H1 (cell line): ENCODE measurements around the gene DHCR24. TPM values are rescaled to one million over a fixed set of nuclear protein-coding genes. Genes with fewer than 3 reads are reported as not detected.
A peak's percentile ranks its signal among the peaks of the same experiment; 100 is the strongest.

Source experiments
- CTCF ChIA-PET: fragments of 300-600 bp; sonication (Branson Sonifier 250); formaldehyde crosslinking; loops from one replicate; lab custom pipeline; 2021; ENCODE audit not compliant: partially characterized antibody; lab: Charles Lee
- POLR2A ChIA-PET: fragments of 300-600 bp; sonication (Branson Sonifier 250); formaldehyde crosslinking; loops from one replicate; lab custom pipeline; 2021; ENCODE audit warnings: inconsistent platforms; ENCODE audit not compliant: partially characterized antibody; lab: Charles Lee
- DNase-seq, 2 experiments: peaks; one replicate each; pipeline versions ENCODE4 v3.0.0 to v3.0.0-alpha.2; 2010 to 2022; ENCODE audit warnings: low spot score in 2 of 2, low read depth in 1 of 2, mixed read lengths in 1 of 2
- FAIRE-seq: peaks from 2 replicates; lab custom pipeline; 2011; peaks lifted over from hg19 to GRCh38; lab: Jason Lieb, UNC
- H2AFZ ChIP-seq: 2 replicates; pipeline ENCODE4 v1.8.1; 2012; ENCODE audit warnings: low read length, inconsistent platforms
- H2AK5ac ChIP-seq: 2 replicates; pipeline ENCODE4 v1.6.1; 2013; ENCODE audit warnings: low read depth, low read length
- H2BK120ac ChIP-seq: replicated peaks from 2 replicates; pipeline ENCODE3; 2013; ENCODE audit warnings: low read depth, low read length, inconsistent platforms
- H2BK12ac ChIP-seq: 2 replicates; pipeline ENCODE4 v1.6.1; 2013; ENCODE audit warnings: low read depth, low read length
- H2BK15ac ChIP-seq: 2 replicates; pipeline ENCODE4 v1.6.1; 2013; ENCODE audit warnings: low read length
- H2BK20ac ChIP-seq: 2 replicates; pipeline ENCODE4 v1.6.1; 2013; ENCODE audit warnings: low read length
- H2BK5ac ChIP-seq: 2 replicates; pipeline ENCODE4 v1.6.1; 2013; ENCODE audit warnings: low read depth, low read length
- H3K14ac ChIP-seq: 2 replicates; pipeline ENCODE4 v1.6.1; 2013; ENCODE audit warnings: inconsistent platforms; ENCODE audit not compliant: insufficient read length
- H3K18ac ChIP-seq: 2 replicates; pipeline ENCODE4 v1.6.1; 2013; ENCODE audit warnings: low read length; ENCODE audit errors: extremely low read depth
- H3K23ac ChIP-seq: 2 replicates; pipeline ENCODE4 v1.6.1; 2013; ENCODE audit warnings: inconsistent platforms; ENCODE audit not compliant: insufficient read length
- H3K23me2 ChIP-seq: 2 replicates; pipeline ENCODE4 v1.6.1; 2013; ENCODE audit warnings: low read depth, low read length
- H3K27ac ChIP-seq: 2 replicates; pipeline ENCODE4 v1.6.1; 2011; ENCODE audit warnings: low read depth, low read length, inconsistent platforms
- H3K27me3 ChIP-seq, 4 experiments: replicated peaks in 1 of 4; 1 replicate in 1 of 4; 2 replicates in 3 of 4; pipeline versions ENCODE4 v1.6.1 to v1.8.1; 2011 to 2013; ENCODE audit warnings: low read length in 3 of 4, mild to moderate bottlenecking in 3 of 4, inconsistent platforms in 2 of 4, mixed read lengths in 2 of 4, moderate library complexity in 1 of 4; ENCODE audit not compliant: control insufficient read depth in 3 of 4, insufficient read depth in 3 of 4; ENCODE audit errors: extremely low read depth in 1 of 4
- H3K36me3 ChIP-seq, 4 experiments: 2 replicates each; pipeline versions ENCODE4 v1.6.1 to v1.8.1; 2011 to 2013; ENCODE audit warnings: mild to moderate bottlenecking in 4 of 4, low read length in 3 of 4, moderate library complexity in 2 of 4, control low read depth in 1 of 4, inconsistent platforms in 1 of 4; ENCODE audit not compliant: insufficient read depth in 4 of 4, control insufficient read depth in 2 of 4
- H3K4ac ChIP-seq: replicated peaks from 2 replicates; pipeline ENCODE3; 2013; ENCODE audit warnings: low read length, low read depth, mixed read lengths, inconsistent platforms; ENCODE audit not compliant: insufficient read length
- H3K4me1 ChIP-seq, 4 experiments: replicated peaks in 1 of 4; 1 replicate in 1 of 4; 2 replicates in 3 of 4; pipeline versions ENCODE4 v1.6.1 to v1.8.1; 2011 to 2013; ENCODE audit warnings: low read length in 3 of 4, inconsistent platforms in 2 of 4, mixed read lengths in 1 of 4; ENCODE audit not compliant: insufficient read depth in 4 of 4, control insufficient read depth in 3 of 4
- H3K4me2 ChIP-seq, 2 experiments: 2 replicates each; pipeline versions ENCODE4 v1.6.1 to v1.8.1; 2011 to 2013; ENCODE audit warnings: low read depth in 2 of 2, low read length in 2 of 2, control low read depth in 1 of 2, inconsistent platforms in 1 of 2, mild to moderate bottlenecking in 1 of 2; ENCODE audit not compliant: insufficient read depth in 1 of 2
- H3K4me3 ChIP-seq, 4 experiments: fragments of 200-600, 300-600 bp in 1 of 4; sonication (generic), shearing (Covaris generic), sonication (Bioruptor Twin) in 1 of 4; 2 replicates each; pipeline versions ENCODE4 v1.5.1 to v1.8.1; 2011 to 2016; ENCODE audit warnings: low read length in 4 of 4, low read depth in 3 of 4, control low read depth in 2 of 4, inconsistent platforms in 2 of 4, mild to moderate bottlenecking in 2 of 4, mixed read lengths in 1 of 4, moderate library complexity in 1 of 4; ENCODE audit not compliant: insufficient read depth in 2 of 4; ENCODE audit errors: extremely low read depth in 1 of 4
- H3K56ac ChIP-seq: replicated peaks from 2 replicates; pipeline ENCODE3; 2013; ENCODE audit warnings: low read depth, mild to moderate bottlenecking, mixed read lengths, low read length, inconsistent platforms; ENCODE audit not compliant: insufficient read length
- H3K79me1 ChIP-seq: 2 replicates; pipeline ENCODE4 v1.6.1; 2013; ENCODE audit warnings: low read depth, low read length, control low read depth
- H3K79me2 ChIP-seq, 2 experiments: 2 replicates each; pipeline versions ENCODE4 v1.6.1 to v1.8.1; 2012 to 2013; ENCODE audit warnings: low read length in 2 of 2, mild to moderate bottlenecking in 2 of 2, inconsistent platforms in 1 of 2; ENCODE audit not compliant: insufficient read depth in 2 of 2, control insufficient read depth in 1 of 2
- H3K9ac ChIP-seq, 4 experiments: replicated peaks in 1 of 4; 1 replicate in 1 of 4; 2 replicates in 3 of 4; pipeline versions ENCODE4 v1.6.1 to v1.8.1; 2011 to 2013; ENCODE audit warnings: low read depth in 3 of 4, low read length in 3 of 4, control low read depth in 2 of 4, mild to moderate bottlenecking in 2 of 4, moderate library complexity in 2 of 4, inconsistent platforms in 1 of 4; ENCODE audit errors: extremely low read depth in 1 of 4
- H3K9me3 ChIP-seq, 2 experiments: 2 replicates each; pipeline versions ENCODE4 v1.6.1 to v1.8.1; 2012 to 2013; ENCODE audit warnings: mild to moderate bottlenecking in 2 of 2, moderate library complexity in 2 of 2, control low read depth in 1 of 2, inconsistent platforms in 1 of 2, low read depth in 1 of 2, low read length in 1 of 2, mixed read lengths in 1 of 2; ENCODE audit not compliant: insufficient read depth in 2 of 2
- H4K20me1 ChIP-seq, 2 experiments: replicated peaks in 1 of 2; 2 replicates each; pipeline versions ENCODE3 to v1.8.1; 2011 to 2013; ENCODE audit warnings: inconsistent platforms in 2 of 2, low read length in 2 of 2, mild to moderate bottlenecking in 1 of 2; ENCODE audit not compliant: insufficient read depth in 2 of 2, control insufficient read depth in 1 of 2
- H4K5ac ChIP-seq: 2 replicates; pipeline ENCODE4 v1.6.1; 2013; ENCODE audit warnings: low read length, low read depth, mixed read lengths, inconsistent platforms; ENCODE audit not compliant: insufficient read length
- H4K8ac ChIP-seq: 2 replicates; pipeline ENCODE4 v1.8.0; 2013; ENCODE audit warnings: mild to moderate bottlenecking, moderate library complexity, low read length, inconsistent platforms; ENCODE audit not compliant: insufficient read depth; ENCODE audit errors: extremely low read depth
- H4K91ac ChIP-seq: replicated peaks from 2 replicates; pipeline ENCODE3; 2013; ENCODE audit warnings: low read length, mixed read lengths, inconsistent platforms; ENCODE audit not compliant: insufficient read length
- CBX8 ChIP-seq: fragments of 300-800, 300-1000 bp; sonication (generic); IDR thresholded peaks from 2 replicates; pipeline ENCODE4 v1.7.1; 2016; ENCODE audit warnings: low read depth, low read length, borderline replicate concordance
- EZH2 ChIP-seq: fragments of 200-600 bp; sonication (generic); IDR thresholded peaks from 2 replicates; pipeline ENCODE4 v1.7.1; 2012; ENCODE audit warnings: low read depth, mild to moderate bottlenecking, moderate library complexity, low read length, inconsistent platforms; ENCODE audit not compliant: severe bottlenecking
- FOSL1 ChIP-seq: IDR thresholded peaks from 2 replicates; pipeline ENCODE4 v1.6.1; 2011; ENCODE audit warnings: mild to moderate bottlenecking, low read depth, low read length, moderate library complexity; ENCODE audit not compliant: insufficient read depth
- HDAC6 ChIP-seq: IDR thresholded peaks from one replicate; pipeline ENCODE4 v1.7.1; 2012; ENCODE audit warnings: low read depth, mild to moderate bottlenecking, inconsistent platforms, low read length, moderate library complexity
- MAFK ChIP-seq: IDR thresholded peaks from 2 replicates; pipeline ENCODE4 v1.6.1; 2012; ENCODE audit warnings: low read depth, mild to moderate bottlenecking, improper control_type of control experiment, low read length
- PHF8 ChIP-seq: fragments of 200-600 bp; sonication (generic); conservative IDR thresholded peaks from 2 replicates; pipeline ENCODE4 v1.7.1; 2012; ENCODE audit warnings: low read depth, mild to moderate bottlenecking, inconsistent platforms, low read length, moderate library complexity
- SP2 ChIP-seq: IDR thresholded peaks from 2 replicates; pipeline ENCODE4 v1.6.1; 2012; ENCODE audit warnings: mild to moderate bottlenecking, low read length, inconsistent platforms
- SP4 ChIP-seq: IDR thresholded peaks from 2 replicates; pipeline ENCODE4 v1.6.1; 2012; ENCODE audit warnings: low read length, inconsistent platforms
- TBP ChIP-seq: IDR thresholded peaks from 2 replicates; pipeline ENCODE4 v1.6.1; 2011; ENCODE audit warnings: low read depth, low read length, improper control_type of control experiment
- ZNF274 ChIP-seq: IDR thresholded peaks from 2 replicates; pipeline ENCODE4 v1.7.0; 2012; ENCODE audit warnings: low read length, borderline replicate concordance; ENCODE audit errors: extremely low read depth
- WGBS, 2 experiments: shearing (Covaris generic) in 1 of 2; methylation state at CpG; one replicate each; pipeline versions ENCODE4 v1.1.6 to v1.1.7; 2013 to 2015; ENCODE audit warnings: low lambda C conversion rate in 2 of 2, mixed read lengths in 2 of 2, inconsistent platforms in 1 of 2, low coverage in 1 of 2, missing lambda C conversion rate in 1 of 2; ENCODE audit not compliant: insufficient replicate concordance in 2 of 2, insufficient coverage in 1 of 2, insufficient read length in 1 of 2; ENCODE audit errors: extremely low coverage in 1 of 2, missing lambda C conversion rate in 1 of 2; 5-methylcytosine and 5-hydroxymethylcytosine counted together
- polyA plus RNA-seq, 7 experiments: library from polyadenylated mRNA; depleted of rRNA in 3 of 7; stranded (reverse) in 5 of 7; unstranded in 2 of 7; fragments of >200 nt in 5 of 7; fragments of 200-250 nt in 2 of 7; gene quantifications; 1 replicate in 5 of 7; 2 replicates in 1 of 7; 4 replicates in 1 of 7; pipeline versions ENCODE4 v1.2.1 to v1.2.3, GENCODE V29; 2011 to 2013; ENCODE audit warnings: missing spikeins in 2 of 7, mixed read lengths in 2 of 7
- total RNA-seq: library from RNA; stranded (reverse); fragmentation: NEBNext Ultra II Directional; extraction: Animal tissue kit (Norgen Biotek cat#: 25700); gene quantifications from 2 replicates; pipeline ENCODE4 v1.2.1, GENCODE V29; 2021
- TF ChIP-seq, protein P1 (sequence below): IDR thresholded peaks from 2 replicates; pipeline ENCODE4 v1.6.1; 2011; ENCODE audit warnings: low read length, improper control_type of control experiment

DHCR24 gene
- total and polyA plus RNA-seq, 2 of the 8 experiments (the other 6 are each of a cell fraction or from before 2014, with no cell fraction given): 370 to 419 TPM

DNA sequence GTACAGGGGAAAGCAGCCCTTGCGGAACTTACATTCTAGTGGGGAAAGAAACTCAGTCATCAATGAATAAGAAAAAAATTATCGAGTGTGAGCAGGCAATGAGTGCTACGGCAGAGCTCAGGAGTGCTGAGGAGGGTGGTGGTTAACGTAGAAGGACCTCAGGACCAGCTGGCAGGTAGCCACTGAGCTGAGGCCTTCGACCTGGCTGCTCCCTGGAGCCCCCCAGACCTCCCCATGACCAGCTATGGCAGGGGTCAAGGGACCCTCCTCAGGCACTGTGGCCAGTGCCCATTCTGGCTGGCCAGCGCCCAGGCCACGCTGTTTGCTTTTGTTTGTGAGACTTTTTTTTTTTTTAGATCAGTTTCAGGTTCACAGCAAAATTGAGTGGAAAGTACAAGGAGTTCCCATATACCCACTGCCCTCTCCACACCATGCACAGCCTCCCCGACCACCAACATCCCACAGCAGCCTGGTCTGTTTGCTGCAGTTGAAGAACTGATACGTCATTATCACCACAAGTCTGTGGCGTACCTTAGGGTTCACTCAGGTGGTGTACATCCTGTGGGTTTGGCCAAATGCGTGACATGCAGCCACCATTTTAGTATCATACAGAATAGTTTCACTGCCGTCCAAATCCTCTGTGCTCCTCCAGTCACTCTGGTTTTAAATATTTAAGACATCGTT is 74.1 kb downstream of the DHCR24 start:
- Histone ChIP-seq H3K56ac (no peak overlapping the region), H3K9me3 (no peaks in the 10 kb centered on the region), H3K18ac (no peak overlapping the region), H2BK12ac (peak overlapping the region; percentile 82; the same call in 1 of the 2 replicates), H2AK5ac (0 out of 2 replicates have a peak overlapping the region, but pooled peaks have one; percentile 68), H2BK120ac (no peak overlapping the region), H4K5ac (no peak overlapping the region), H3K9ac (no peak overlapping the region), H3K79me1 (no peaks in the 10 kb centered on the region), H2AFZ (no peak overlapping the region), H3K79me2 (no peaks in the 10 kb centered on the region), H4K91ac (peak overlapping the region; percentile 29), H3K14ac (no peak overlapping the region), H3K36me3 (no peaks in the 10 kb centered on the region), H3K23me2 (no peaks in the 10 kb centered on the region; the same call in 1 of the 2 replicates), H4K8ac (no peak overlapping the region), H3K27me3 (no peaks in the 10 kb centered on the region; a peak in 2 of 7 replicates), H3K4me2 (peak overlapping the region; percentile 52 to 57), H3K23ac (no peak overlapping the region), H3K4me3 (peak overlapping the region in 1 of 4 experiments; percentile 25; a peak in 1 of 8 replicates), H3K4ac (no peak overlapping the region), H4K20me1 (no peaks in the 10 kb centered on the region), H2BK20ac (peak overlapping the region; percentile 76), H2BK5ac (no peak overlapping the region; the same call in 1 of the 2 replicates), H3K27ac (no peak overlapping the region), H2BK15ac (0 out of 2 replicates have a peak overlapping the region, but pooled peaks have one; percentile 20), H3K4me1 (peaks cover 4 to 29% (median 18%) of the 10 kb centered on the region in 4 experiments)
- peak in 1 of 2 experiments; percentile 44 for DNase-seq
- ChIA-PET POLR2A (interaction anchor here (0.9 to 1.4 kb wide), 2 partner anchors 12 to 49 kb away, joined by 3 to 4 read pairs; partner anchors contain the start of genes PARS2 and TTC22), CTCF (interaction anchor here (0.7 to 3.5 kb wide), 12 partner anchors 11 to 209 kb away, joined by 3 to 22 read pairs (median 4); partner anchors contain the start of gene TTC22)
- 82% methylated on average over 13 of the region's 13 CpGs; no CpG with 5 or more reads in 1 of the 2 experiments for WGBS, 2 experiments
- no peak for FAIRE-seq
- TF ChIP-seq, protein P1, sequence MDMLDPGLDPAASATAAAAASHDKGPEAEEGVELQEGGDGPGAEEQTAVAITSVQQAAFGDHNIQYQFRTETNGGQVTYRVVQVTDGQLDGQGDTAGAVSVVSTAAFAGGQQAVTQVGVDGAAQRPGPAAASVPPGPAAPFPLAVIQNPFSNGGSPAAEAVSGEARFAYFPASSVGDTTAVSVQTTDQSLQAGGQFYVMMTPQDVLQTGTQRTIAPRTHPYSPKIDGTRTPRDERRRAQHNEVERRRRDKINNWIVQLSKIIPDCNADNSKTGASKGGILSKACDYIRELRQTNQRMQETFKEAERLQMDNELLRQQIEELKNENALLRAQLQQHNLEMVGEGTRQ: no peak
- TF ChIP-seq EZH2 (no peak), ZNF274 (no peak), MAFK (no peak), PHF8 (no peak), HDAC6 (no peak), TBP (no peak), FOSL1 (no peak), SP4 (no peak), SP2 (no peak), CBX8 (no peak)
